Bone marrow (tissue), 2 donors: ENCODE data around the gene MAP3K14.
A peak's percentile ranks its signal among the peaks of the same experiment; 100 is the strongest.
"Not testable (repeated sequence)": the region's sequence is repeated elsewhere in the genome, so short reads cannot be mapped to it uniquely, and the experiment has no call there.

Source experiments
- DNase-seq, 2 donors: peaks; one replicate each; lab custom pipeline; 2025; lab: John Stamatoyannopoulos, UW

Gene MAP3K14

GRCh38 chr17:45258981-45259380 is 57.8 kb downstream of the MAP3K14 start:
- no peak for DNase-seq

GRCh38 chr17:45257115-45257514 is 59.7 kb downstream of the MAP3K14 start:
- no peak for DNase-seq

GRCh38 chr17:45256114-45256966 is 60.5 kb downstream of the MAP3K14 start:
- DNase-seq, result peak in 1 of 2 donors; percentile 29

GRCh38 chr17:45255358-45255757 is 61.5 kb downstream of the MAP3K14 start:
- no peak for DNase-seq

- DNase-seq, result no peak
These were observed 62.9 kb downstream of the MAP3K14 start for GRCh38 chr17:45253879-45254278.

- DNase-seq, result not testable (repeated sequence)
These were observed 63.6 kb downstream of the MAP3K14 start for GRCh38 chr17:45253237-45253636.

- no peak for DNase-seq
These were observed 64.9 kb downstream of the MAP3K14 start for GRCh38 chr17:45251931-45252330.

- DNase-seq, result no peak
These were observed 68.5 kb downstream of the MAP3K14 start for GRCh38 chr17:45248132-45248957.

GRCh38 chr17:45247429-45248131 is 69.2 kb downstream of the MAP3K14 start:
- peak in 1 of 2 donors; percentile 53 for DNase-seq

GRCh38 chr17:45246861-45247428 is 69.9 kb downstream of the MAP3K14 start:
- DNase-seq, result no peak

- DNase-seq, result no peak
These were observed 70.5 kb downstream of the MAP3K14 start for GRCh38 chr17:45246338-45246737.

GRCh38 chr17:45244725-45245656 is 71.8 kb downstream of the MAP3K14 start:
- DNase-seq, result no peak

GRCh38 chr17:45243750-45244149 is 73.1 kb downstream of the MAP3K14 start:
- no peak for DNase-seq

GRCh38 chr17:45242029-45242414 is 74.8 kb downstream of the MAP3K14 start:
- no peak for DNase-seq

- DNase-seq, result no peak
These were observed 75.3 kb downstream of the MAP3K14 start for GRCh38 chr17:45241328-45242028.

GRCh38 chr17:45240905-45241327 is 75.9 kb downstream of the MAP3K14 start:
- no peak for DNase-seq

- no peak for DNase-seq
These were observed 78.6 kb downstream of the MAP3K14 start for GRCh38 chr17:45238155-45238774.

- no peak for DNase-seq
These were observed 79.1 kb downstream of the MAP3K14 start for GRCh38 chr17:45237686-45238085.

GRCh38 chr17:45236282-45236606 is 80.6 kb downstream of the MAP3K14 start:
- DNase-seq, result no peak
